NCI-H748 treated with DMSO at 0.1 percent for 48 hours (cell line): Measurements from ENCODE around the gene WNK1.
"Not testable (repeated sequence)": the region's sequence is repeated elsewhere in the genome, so short reads cannot be mapped to it uniquely, and the experiment has no call there.

Source experiments
- DNase-seq: peaks from one replicate; lab custom pipeline; 2025; lab: John Stamatoyannopoulos, UW

The WNK1 gene

DNA sequence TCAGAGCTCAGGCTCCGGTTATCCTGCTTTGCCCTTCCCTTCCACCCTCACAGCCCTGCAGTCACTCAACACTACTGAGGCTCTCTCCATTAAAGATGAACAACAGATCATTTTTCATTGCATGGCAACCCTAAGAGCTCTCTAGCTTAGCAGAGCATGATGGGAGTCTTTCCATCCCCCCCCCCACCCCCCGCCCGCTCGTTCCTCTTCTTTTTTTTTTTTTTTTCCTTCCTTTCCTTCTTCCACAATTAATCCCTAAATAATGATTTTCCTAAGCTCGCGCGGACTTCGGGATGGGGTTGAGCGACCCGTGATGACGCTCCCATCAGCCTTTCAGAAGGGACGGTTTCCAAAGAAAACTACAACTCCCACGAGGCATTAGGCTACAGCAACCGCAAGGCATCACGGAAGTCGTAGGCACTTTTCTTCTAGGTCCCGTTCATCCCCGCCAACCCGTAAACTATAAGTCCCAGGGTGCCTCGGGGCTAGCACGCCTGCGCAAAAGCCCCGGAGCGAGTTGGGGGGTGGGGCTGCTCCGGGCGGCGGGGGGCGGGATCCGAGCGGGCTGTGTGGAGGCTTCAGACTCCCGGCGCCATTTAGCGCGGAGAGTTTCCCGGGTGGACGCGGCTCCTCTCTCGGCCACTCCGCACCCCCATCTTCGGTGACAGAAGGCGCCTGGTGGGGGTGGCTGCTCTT is at the start of gene WNK1:
WNK1 (plus strand) TSS at position 581 of the 696 bp plus-strand sequence. CDS start 987 bp downstream, outside the sequence.
- peak; percentile 90 for DNase-seq

DNA sequence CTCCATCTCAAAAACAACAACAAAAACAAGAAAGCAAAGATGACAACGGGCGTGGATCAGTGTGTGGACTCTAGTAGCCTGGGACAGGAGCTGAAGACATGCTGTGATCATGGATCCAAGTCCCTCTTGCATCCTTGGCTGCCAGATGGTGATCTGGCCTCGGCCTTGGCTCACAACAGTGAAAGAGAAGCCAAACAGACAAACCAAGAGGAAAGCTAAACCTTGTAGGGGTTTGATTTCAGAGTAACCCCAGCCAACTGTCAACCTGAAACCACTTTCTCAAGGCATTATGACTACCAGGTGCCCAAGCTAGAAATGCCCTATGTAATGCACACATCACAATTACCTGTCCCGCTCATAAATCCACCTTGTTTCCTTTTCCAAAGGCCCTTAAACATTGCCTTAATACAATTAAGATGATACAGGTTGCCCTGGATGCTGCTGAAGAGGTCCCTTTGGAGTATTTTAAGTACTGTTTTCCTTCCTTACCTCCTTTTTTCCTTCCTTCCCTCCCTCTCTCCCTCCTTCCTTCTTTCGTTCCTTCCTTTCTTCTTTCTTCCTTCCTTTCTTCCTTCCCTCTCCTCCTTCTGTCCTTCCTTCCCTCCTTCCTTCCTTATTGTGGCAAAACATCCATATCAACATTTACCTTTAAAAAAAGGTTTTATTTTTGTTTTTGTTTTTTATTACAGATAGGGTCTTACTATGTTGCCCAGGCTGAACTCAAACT is 47.7 kb upstream of the WNK1 start:
- no peak for DNase-seq

DNA sequence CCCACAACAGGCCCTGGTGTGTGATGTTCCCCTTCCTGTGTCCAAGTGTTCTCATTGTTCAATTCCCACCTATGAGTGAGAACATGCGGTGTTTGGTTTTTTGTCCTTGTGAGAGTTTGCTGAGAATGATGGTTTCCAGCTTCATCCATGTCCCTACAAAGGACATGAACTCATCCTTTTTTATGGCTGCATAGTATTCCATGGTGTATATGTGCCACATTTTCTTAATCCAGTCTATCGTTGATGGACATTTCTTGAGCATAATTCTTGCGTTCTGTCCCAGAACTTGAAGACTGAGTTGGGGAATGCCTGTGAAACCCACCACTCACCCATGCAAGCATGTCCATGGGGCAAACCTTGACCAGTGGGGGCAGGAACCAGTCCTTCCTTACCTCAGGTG is 44.3 kb upstream of the WNK1 start:
- not testable (repeated sequence) for DNase-seq

DNA sequence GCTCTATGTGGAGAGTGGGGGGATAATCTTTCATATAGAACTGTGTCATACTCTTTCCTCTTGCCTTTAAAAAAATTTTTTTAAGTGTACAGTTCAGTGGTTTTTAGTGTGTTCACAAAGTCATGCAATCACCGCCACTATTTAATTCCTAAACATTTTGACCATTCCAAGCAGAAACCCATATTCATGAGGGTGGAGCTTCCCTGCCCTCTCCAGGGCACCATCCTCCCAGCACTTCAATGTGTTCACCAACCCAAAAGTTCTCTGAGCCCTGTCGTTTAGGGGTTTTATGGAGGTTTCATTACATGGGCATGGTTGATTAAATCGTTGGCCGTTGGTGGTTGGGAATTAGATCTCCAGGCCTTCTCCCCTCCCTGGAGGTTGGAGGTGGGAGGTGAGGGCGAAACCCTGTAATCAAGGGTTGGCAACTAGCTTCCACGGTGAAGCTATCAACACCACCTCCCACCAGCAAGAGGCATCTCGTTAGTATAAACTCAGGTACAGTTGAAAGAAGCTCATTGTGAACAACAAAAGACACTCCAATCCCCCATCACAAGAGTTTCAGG is 42.8 kb upstream of the WNK1 start:
- no peak for DNase-seq

DNA sequence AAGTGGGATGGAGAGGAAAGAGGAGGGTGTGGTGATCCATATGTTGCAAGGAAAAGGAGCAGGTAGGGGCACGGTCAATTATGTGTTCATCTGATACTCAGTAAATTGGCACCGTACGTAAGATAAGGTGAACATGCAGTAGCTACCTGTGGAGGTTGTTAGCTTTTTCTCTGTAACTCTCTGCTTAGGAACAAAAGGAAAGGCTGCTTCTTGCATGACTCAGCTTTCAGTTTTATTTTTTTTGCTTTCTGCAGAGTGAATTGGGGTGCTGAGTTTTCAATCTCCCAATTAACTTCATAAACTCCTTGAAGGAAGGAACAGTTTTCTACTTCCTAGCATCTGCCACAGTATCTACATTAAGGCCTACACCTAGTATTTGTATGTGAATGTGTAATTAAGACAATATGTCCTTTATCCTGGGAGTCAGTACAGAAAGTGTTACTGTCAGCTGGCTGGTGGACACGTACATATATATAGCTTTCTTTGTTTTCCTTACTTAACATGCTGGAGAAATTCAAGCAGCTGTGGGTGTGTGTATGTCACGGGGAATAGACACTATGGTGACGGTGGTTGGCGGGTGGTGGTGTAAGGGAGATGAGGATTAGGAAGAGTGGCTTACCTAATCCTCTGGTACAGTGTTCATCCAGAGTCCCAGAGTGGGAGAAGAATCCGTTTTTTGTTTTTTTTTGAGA is 40.1 kb upstream of the WNK1 start:
- DNase-seq, result no peak

DNA sequence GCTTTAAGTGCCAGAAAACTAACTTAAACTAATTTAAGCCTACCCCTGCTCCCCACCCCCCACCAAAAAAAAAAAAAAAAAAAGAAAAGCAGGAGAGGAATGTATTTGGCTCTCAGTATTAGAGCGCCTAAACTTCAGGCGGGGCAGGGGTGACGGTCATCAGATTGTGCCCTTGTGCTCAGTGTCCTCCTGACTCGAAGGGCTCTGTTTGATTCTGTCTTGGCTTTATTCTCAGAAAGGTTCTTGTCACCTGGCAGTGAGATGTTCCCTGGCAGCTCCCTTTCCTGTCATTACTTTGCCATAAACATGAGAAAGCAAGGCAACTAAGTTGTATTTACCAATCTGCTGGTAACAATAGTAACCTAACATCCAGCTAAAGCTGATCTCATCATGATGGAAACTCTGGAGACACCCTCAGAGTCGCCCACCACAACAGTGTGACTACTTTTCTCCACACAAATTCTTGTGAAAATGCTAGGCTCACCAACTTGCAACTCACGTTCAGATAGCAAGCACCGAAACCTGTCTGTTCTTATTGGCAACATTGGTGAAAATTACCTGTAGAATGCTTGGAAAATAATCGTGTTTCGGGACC is 39.0 kb upstream of the WNK1 start:
- no peak for DNase-seq

DNA sequence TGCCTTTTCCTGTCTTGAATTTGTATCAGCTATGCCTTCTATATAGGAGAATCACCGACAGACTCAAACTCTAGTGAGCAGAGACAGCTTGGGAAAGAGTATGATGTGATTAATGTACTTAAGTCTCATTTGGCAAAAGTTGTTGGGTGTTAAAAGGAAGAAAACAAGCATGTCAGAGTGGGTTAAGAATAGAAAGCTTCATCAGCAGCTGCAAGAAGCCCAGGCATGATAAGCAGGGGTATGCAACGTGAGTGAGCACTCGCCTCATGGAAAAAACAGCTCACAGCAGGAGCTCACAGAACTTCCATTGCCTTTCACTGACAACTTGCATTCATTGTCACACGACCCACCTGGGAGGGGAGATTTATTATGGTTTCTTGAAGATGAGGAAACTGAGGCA is 35.9 kb upstream of the WNK1 start:
- DNase-seq, result no peak

DNA sequence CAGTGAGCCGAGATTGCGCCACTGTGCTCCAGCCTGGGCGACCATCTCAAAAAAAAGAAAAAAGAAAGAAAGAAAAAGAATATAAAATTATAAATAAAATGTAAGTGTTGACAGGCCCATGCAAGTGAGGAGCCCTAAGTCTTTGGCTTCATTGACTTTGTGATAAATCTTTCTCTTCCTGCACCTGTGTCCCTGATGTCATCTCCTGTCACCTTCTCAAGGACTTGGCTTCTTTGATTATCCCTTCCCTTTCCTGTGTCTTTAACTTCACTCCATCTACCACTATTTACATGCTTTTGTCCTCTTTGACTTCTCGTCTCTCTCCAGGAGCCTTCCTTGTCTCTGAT is 33.6 kb upstream of the WNK1 start:
- DNase-seq, result no peak

DNA sequence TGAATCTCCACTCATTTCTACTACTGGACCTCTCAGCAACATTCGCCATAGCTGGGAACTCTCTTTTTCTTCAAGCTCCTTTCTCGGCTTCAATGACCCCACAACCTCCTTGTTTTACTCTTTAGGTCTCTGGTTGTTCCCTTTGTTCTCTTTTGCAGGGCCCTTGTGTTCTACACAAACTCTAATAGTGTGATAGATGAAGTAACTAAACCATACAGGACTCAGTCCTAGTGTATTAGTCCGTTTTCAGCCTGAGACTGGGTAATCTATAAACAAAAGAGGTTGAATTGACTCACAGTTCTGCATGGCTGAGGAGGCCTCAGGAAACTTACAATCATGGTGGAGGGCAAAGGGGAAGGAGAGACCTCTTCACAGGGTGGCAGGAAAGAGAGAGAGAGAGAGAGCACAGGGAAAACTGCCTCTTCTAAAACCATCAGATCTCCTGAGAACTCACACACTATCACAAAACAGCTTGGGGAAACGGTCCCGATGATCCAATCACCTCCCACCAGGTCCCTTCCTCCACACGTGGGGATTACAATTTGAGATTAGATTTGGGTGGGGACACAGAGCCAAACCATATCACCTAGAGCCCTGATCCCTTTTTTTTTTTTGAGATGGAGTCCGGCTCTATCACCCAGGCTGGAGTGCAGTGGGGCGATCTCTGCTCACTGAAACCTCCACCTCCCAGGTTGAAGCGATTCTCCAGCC is 32.0 kb upstream of the WNK1 start:
- no peak for DNase-seq

DNA sequence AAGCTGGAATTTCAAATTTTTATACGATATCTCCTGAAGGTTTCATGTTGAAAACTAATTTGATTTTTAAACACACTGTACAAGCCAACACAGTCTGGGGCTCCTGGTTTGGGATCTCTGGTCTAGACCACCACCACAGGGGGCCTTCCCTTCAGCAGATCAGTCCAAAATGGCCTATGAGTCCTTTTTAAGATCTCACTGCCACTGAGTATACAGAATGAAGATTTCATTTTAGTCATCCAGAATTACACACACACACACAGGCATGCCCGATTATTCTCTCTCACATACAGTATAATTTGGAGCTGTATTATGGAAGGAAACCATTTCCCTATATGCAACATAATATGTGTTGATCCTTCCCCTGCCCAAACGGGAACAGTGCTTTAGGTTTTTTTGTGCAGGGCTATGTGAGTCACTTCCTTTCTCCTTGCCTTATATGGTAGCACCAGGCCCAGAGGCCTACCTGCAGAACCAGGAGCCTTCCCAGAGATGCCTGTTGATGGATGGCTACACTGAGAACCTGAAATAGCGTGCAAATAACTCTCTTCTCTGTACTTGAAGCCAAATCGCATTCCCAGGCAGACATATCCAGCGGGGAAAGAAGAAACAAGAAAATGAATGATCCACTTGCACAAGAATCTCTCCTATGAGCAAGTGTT is 28.1 kb upstream of the WNK1 start:
- no peak for DNase-seq

DNA sequence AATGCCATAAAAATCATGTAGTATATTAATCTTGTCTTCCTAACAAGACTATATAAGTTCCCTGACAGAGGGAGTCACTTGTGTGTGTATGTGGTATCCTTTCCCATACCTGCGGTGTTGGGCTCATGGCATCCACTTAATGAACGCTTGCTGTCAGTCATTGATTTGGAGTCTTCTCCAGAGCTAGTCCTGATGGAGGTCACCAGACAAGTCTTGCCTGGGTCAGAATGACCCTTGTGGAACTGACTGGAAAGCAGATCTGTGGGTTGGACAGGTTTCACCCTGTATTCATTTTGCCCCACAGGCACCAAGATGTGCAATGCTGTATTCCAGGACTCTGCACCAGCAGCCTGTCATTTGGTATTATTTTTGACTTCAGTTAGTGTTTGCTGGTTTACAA is 27.3 kb upstream of the WNK1 start:
- DNase-seq, result no peak

DNA sequence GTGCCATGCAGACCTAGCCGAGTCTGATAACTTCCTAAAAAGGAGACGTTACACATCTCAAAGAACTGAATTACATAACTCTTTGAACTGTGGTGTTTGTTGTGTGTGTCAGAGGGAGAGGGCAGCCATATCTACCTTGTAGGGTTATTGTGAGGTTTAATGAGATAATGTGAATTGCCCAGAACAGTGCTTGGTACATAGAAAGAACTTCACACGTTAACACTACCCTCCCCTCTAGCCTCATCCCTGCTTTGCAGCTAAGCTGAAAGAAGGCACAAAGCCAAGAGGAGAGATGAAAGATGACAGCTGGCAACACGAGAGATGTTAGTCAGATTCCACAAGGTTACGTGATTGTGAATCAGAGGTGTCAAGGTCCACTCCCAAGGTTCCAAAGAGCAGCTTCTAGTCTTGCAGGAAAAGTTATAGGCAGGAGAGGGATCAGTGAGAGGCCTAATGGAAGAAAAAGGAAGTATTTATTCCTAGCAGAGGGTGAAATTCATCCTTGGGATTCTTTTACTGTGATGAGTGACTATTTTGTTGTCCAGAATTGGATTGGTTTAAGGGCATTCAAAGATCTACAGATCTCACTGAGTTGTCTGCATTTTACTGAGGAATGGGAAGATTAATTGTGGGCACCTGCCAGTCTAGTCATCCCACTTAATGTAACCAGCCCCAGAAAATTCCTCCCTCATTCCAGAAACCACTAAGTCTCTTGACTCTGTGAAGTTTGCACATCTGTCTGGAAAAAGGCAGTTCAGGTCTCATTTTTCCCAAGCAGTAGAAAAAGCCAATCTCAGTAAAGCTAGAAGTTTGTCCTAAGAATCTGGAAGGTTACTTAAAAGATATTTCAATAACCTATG is 25.9 kb upstream of the WNK1 start:
- no peak for DNase-seq

DNA sequence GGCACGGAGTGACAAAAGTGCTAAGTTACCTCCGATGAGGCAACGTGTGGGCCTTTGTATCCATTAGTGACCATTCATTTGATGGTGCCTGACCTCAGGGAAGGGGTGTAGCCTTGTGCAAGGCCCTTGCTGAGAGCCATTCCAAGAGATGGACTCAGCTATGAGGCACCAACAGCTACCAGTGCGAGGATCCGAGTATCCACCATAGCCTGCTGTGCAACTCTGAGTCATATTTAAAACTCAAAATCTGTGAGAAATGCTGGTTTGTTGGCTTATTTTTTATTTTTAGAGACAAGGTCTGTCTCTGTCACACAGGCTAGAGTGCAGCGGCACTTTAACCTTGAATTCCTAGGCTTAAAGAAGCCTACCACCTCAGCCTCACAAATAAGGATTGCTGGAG is 25.1 kb upstream of the WNK1 start:
- DNase-seq, result no peak

DNA sequence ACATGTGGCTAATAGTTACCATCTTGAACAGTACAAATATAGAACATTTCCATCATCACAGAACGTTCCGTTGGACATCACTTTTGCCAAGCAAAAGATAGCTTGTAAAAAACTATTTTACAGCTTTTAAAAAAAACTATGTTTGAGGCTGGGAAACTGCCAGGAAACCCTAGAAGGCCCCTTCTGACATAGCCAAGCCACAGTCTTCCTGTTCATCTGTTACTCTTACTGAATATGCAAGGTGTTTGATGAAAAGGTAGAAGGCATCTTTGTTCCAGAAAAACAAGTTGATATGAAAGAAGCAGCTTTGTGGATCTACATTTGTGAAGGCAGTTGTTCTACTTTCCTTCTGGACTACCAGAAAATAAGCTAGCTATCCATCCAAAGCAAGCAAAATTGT is 23.6 kb upstream of the WNK1 start:
- DNase-seq, result no peak

DNA sequence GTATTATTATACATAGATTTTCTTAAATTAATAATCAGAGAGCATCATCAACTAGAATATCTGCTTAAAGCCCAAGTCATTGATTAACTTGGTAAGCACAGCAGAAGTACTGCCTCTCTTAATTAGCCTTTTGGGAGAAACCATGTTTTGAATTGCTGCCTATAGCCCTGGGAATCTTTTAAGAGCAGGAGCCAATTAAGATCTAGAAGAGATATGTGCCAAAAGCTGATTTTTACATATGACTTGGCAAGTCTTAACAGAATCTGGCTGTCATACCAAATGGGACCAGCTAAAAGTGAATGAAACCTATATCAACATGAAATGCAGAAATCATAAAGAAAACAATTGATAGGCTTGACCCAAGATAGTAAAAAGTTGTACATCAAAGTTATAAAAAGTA is 23.2 kb upstream of the WNK1 start:
- DNase-seq, result no peak

DNA sequence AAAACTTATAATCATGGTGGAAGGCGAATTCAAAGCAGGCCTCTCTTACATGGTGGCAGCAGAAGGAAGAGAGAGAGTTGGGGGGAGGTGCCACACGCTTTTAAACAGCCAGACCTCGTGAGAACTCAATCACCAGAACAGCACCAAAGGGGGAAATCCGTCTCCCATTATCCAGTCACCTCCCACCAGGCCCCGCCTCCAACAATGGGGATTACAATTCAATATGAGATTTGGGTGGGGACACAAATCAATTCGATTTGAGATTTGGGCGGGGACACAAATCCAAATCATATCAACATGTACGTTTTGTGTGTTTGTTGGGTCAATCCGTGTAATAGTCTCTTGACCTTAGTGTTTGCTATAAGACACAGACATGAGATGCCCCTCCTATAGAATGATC is 21.8 kb upstream of the WNK1 start:
- no peak for DNase-seq

DNA sequence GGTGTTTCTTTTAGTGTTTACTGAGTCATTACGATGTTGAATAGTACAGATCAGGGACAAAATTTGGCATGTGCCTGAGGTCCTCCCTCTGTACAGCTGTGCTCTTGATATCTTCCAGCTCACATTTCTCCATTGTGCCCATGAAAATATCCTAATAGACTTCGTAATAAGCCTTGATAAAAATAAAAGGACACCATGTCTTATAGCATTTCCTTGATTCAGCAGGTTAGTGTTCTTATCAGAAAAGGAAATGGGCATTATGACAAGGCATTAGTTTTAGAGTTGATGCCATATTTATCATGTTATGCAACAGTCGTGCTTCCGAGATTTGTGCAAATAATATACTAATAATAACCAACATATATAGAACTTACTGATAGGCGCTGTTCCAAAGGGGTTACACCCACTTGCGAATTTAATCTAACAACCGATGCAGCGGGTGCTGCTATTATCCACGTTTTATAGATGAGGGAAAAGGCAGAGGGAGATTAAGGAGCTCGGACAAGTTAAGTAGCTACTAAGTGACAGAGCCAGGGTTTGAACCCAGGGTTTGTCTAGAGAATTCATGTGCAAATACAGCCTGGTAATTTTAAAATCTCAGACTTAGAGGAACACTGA is 15.1 kb upstream of the WNK1 start:
- DNase-seq, result no peak

DNA sequence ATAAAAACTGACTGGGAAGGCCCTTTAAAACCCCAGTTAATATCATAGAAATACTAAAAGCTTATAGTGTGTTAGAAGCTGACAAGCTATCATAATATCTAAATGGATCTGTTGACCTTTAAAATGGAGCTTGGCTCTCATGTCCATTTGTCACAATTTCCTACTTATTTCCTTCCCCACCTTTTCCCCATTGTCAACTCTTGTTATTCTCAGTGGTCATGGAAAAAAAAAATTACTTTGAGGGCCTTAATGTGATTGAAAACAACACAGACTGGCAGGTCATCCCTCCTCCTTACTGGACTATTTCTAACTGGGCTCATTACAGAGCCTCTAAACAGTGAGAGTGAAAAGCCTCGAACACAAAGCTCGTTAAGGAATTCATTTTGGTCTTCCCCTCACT is 13.7 kb upstream of the WNK1 start:
- DNase-seq, result no peak

DNA sequence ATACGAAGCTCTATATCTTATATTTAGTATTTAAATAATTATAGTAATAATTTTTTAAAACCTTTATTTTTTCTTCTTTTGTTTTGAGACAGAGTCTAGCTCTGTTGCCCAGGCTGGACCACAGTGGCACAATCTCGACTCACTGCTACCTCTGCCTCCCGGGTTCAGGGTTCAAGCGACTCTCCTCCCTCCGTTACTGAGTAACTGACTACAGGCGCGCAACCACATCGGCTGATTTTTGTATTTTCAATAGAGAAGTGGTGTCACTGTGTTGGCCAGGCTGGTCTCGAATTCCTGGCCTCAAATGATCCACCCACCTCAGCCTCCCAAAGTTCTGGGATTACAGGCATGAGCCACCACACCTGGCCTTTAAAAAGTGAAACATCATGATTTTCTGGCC is 13.0 kb upstream of the WNK1 start:
- no peak for DNase-seq

DNA sequence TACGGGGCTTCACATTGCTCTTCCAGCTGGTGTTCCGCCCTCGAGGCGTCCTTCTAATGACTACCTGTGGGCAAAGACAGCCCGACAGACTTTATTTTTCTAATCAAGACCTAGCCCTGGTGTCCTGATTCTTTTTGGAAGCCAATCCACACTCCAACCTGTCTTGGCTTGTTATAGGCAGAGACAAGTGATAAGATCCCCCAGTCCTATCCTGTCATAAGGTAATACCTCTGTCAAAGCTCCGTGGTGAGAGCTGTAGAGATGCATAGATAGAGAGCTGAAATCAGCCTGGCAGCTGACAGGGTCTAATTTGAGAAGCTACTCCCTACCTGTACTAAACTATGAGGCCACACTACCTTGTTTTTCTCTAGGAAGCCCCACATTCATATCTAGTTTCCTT is 11.5 kb upstream of the WNK1 start:
- DNase-seq, result no peak
